Trophoblast cell (in vitro differentiated cells and primary cell): ENCODE measurements around the gene NRF1.

Experiments used
- DNase-seq, 2 donors: peaks; one replicate each; pipeline ENCODE4 v3.0.0-alpha.2; 2016
- H2AFZ ChIP-seq: 2 replicates; pipeline ENCODE4 v1.6.1; 2013; ENCODE audit warnings: low read length, moderate library complexity, mild to moderate bottlenecking; ENCODE audit not compliant: insufficient read depth, poor library complexity
- H2AK5ac ChIP-seq: 2 replicates; pipeline ENCODE4 v1.6.1; 2013; ENCODE audit warnings: mild to moderate bottlenecking, low read length
- H2BK120ac ChIP-seq: 2 replicates; pipeline ENCODE4 v1.6.1; 2013; ENCODE audit warnings: low read length, mild to moderate bottlenecking, moderate library complexity; ENCODE audit not compliant: insufficient read depth, poor library complexity
- H2BK12ac ChIP-seq: 2 replicates; pipeline ENCODE4 v1.6.1; 2013; ENCODE audit warnings: mild to moderate bottlenecking, low read length, moderate library complexity
- H2BK5ac ChIP-seq: 2 replicates; pipeline ENCODE4 v1.6.1; 2013; ENCODE audit warnings: low read length, low read depth, moderate library complexity, mild to moderate bottlenecking; ENCODE audit not compliant: poor library complexity
- H3K14ac ChIP-seq: 2 replicates; pipeline ENCODE4 v1.6.1; 2013; ENCODE audit warnings: mild to moderate bottlenecking, low read length
- H3K18ac ChIP-seq: 2 replicates; pipeline ENCODE4 v1.6.1; 2013; ENCODE audit warnings: mild to moderate bottlenecking, low read length
- H3K23ac ChIP-seq: 2 replicates; pipeline ENCODE4 v1.6.1; 2013; ENCODE audit warnings: low read length
- H3K27ac ChIP-seq: 2 replicates; pipeline ENCODE4 v1.5.1; 2013; ENCODE audit warnings: low read depth, mild to moderate bottlenecking, inconsistent platforms, low read length, moderate library complexity
- H3K27me3 ChIP-seq: 2 replicates; pipeline ENCODE4 v1.6.1; 2013; ENCODE audit warnings: inconsistent platforms, mild to moderate bottlenecking, low read length, moderate library complexity; ENCODE audit not compliant: insufficient read depth
- H3K36me3 ChIP-seq, 2 experiments: 1 replicate in 1 of 2; 2 replicates in 1 of 2; pipeline ENCODE4 v1.6.1; 2013; ENCODE audit warnings: low read length in 2 of 2, mild to moderate bottlenecking in 2 of 2, moderate library complexity in 1 of 2; ENCODE audit not compliant: insufficient read depth in 2 of 2, control insufficient read depth in 1 of 2
- H3K4ac ChIP-seq: 2 replicates; pipeline ENCODE4 v1.6.1; 2013; ENCODE audit warnings: low read depth, mild to moderate bottlenecking, low read length, moderate library complexity
- H3K4me1 ChIP-seq, 2 experiments: 1 replicate in 1 of 2; 2 replicates in 1 of 2; pipeline ENCODE4 v1.6.1; 2013; ENCODE audit warnings: low read length in 2 of 2, mild to moderate bottlenecking in 2 of 2, moderate library complexity in 1 of 2; ENCODE audit not compliant: insufficient read depth in 2 of 2, control insufficient read depth in 1 of 2
- H3K4me2 ChIP-seq: 2 replicates; pipeline ENCODE4 v1.6.1; 2013; ENCODE audit warnings: inconsistent platforms, mild to moderate bottlenecking, low read length, moderate library complexity
- H3K4me3 ChIP-seq: 2 replicates; pipeline ENCODE4 v1.5.1; 2013; ENCODE audit warnings: mild to moderate bottlenecking, low read depth, low read length, inconsistent platforms
- H3K79me1 ChIP-seq: one replicate; pipeline ENCODE4 v1.6.1; 2013; ENCODE audit warnings: low read length
- H3K79me2 ChIP-seq: 2 replicates; pipeline ENCODE4 v1.6.1; 2013; ENCODE audit warnings: low read length, mild to moderate bottlenecking; ENCODE audit not compliant: control insufficient read depth, insufficient read depth, poor library complexity
- H3K9ac ChIP-seq: 2 replicates; pipeline ENCODE4 v1.6.1; 2013; ENCODE audit warnings: mild to moderate bottlenecking, low read length
- H3K9me3 ChIP-seq: 2 replicates; pipeline ENCODE4 v1.6.1; 2013; ENCODE audit warnings: low read depth, mild to moderate bottlenecking, control low read depth, inconsistent platforms, low read length; ENCODE audit not compliant: insufficient read depth
- H4K12ac ChIP-seq: 2 replicates; pipeline ENCODE4 v1.6.1; 2013; ENCODE audit warnings: low read depth, mild to moderate bottlenecking, low read length, moderate library complexity
- H4K8ac ChIP-seq: 2 replicates; pipeline ENCODE4 v1.6.1; 2013; ENCODE audit warnings: low read depth, mild to moderate bottlenecking, low read length, moderate library complexity
- H4K91ac ChIP-seq: one replicate; pipeline ENCODE4 v1.6.1; 2013; ENCODE audit warnings: low read depth, mild to moderate bottlenecking, low read length, moderate library complexity
- WGBS: extraction: QIAGEN DNeasy Blood & Tissue Kit; methylation state at CpG from one replicate; pipeline ENCODE4 v1.1.7; 2013; ENCODE audit warnings: missing lambda C conversion rate; ENCODE audit not compliant: insufficient read length, insufficient coverage; ENCODE audit errors: extremely low coverage; 5-methylcytosine and 5-hydroxymethylcytosine counted together

NRF1 gene

GRCh38 chr7:129777195-129777844 lies 165.8 kb downstream of the NRF1 start:
- H2AFZ ChIP-seq: no peak overlapping the region
- H4K91ac ChIP-seq: no peak overlapping the region
- H4K12ac ChIP-seq: no peak overlapping the region
- WGBS: no CpG with 5 or more reads among the region's 19 CpGs
- no peak overlapping the region for H3K9ac ChIP-seq
- H3K27me3 ChIP-seq: peaks cover 46% of the 10 kb centered on the region
- H3K4me2 ChIP-seq: no peak overlapping the region
- H2BK5ac ChIP-seq: no peak overlapping the region
- H3K14ac ChIP-seq: no peak overlapping the region
- H3K4me3 ChIP-seq: no peak overlapping the region
- H3K79me1 ChIP-seq: peaks cover 9% of the 10 kb centered on the region
- H2BK120ac ChIP-seq: no peak overlapping the region
- no peak overlapping the region for H3K4ac ChIP-seq
- H3K23ac ChIP-seq: no peak overlapping the region
- no peak overlapping the region for H3K18ac ChIP-seq
- DNase-seq: no peak
- H3K36me3 ChIP-seq: no peaks in the 10 kb centered on the region
- H2AK5ac ChIP-seq: no peak overlapping the region
- no peak overlapping the region for H4K8ac ChIP-seq
- no peaks in the 10 kb centered on the region for H3K79me2 ChIP-seq
- peaks cover 11% of the 10 kb centered on the region for H3K9me3 ChIP-seq
- H3K4me1 ChIP-seq: peaks cover 19% of the 10 kb centered on the region in 2 experiments
- no peak overlapping the region for H3K27ac ChIP-seq
- no peak overlapping the region for H2BK12ac ChIP-seq

- Histone ChIP-seq H3K14ac (no peak overlapping the region), H3K18ac (no peak overlapping the region), H2AFZ (no peak overlapping the region), H3K23ac (no peak overlapping the region), H3K27me3 (peaks cover 54% of the 10 kb centered on the region), H2BK12ac (no peak overlapping the region), H3K36me3 (no peaks in the 10 kb centered on the region), H3K4me2 (peak overlapping the region; percentile 62), H2AK5ac (no peak overlapping the region), H3K4ac (no peak overlapping the region), H3K27ac (no peak overlapping the region), H3K9me3 (peaks cover 15% of the 10 kb centered on the region), H3K79me2 (no peaks in the 10 kb centered on the region), H4K12ac (no peak overlapping the region), H3K79me1 (peaks cover 9% of the 10 kb centered on the region), H4K91ac (no peak overlapping the region), H3K4me3 (peak overlapping the region; percentile 63), H3K4me1 (peaks cover 15 to 19% of the 10 kb centered on the region in 2 experiments), H2BK5ac (no peak overlapping the region), H4K8ac (no peak overlapping the region), H2BK120ac (no peak overlapping the region), H3K9ac (no peak overlapping the region)
- no CpG with 5 or more reads among the region's 45 CpGs for WGBS
- no peak for DNase-seq
Measured at GRCh38 chr7:129777993-129778769, 166.7 kb downstream of the NRF1 start.

- Histone ChIP-seq H3K79me2 (no peaks in the 10 kb centered on the region), H3K9ac (peak overlapping the region; percentile 15), H2BK12ac (no peak overlapping the region), H3K27ac (no peak overlapping the region), H3K4me3 (peak overlapping the region; percentile 63), H2AFZ (peak overlapping the region; percentile 40), H3K4ac (no peak overlapping the region), H3K27me3 (peaks cover 61% of the 10 kb centered on the region), H4K8ac (no peak overlapping the region), H2BK5ac (no peak overlapping the region), H2BK120ac (no peak overlapping the region), H3K4me2 (peak overlapping the region; percentile 62), H4K12ac (peak overlapping the region; percentile 66), H3K9me3 (peaks cover 16% of the 10 kb centered on the region), H4K91ac (no peak overlapping the region), H3K4me1 (peaks cover 15 to 19% of the 10 kb centered on the region in 2 experiments), H3K79me1 (peaks cover 9% of the 10 kb centered on the region), H2AK5ac (no peak overlapping the region), H3K18ac (no peak overlapping the region), H3K14ac (peak overlapping the region; percentile 32), H3K23ac (no peak overlapping the region), H3K36me3 (no peaks in the 10 kb centered on the region)
- DNase-seq: peak; percentile 23 to 65
- no CpG with 5 or more reads among the region's 84 CpGs for WGBS
Measured at GRCh38 chr7:129778770-129779601, 167.5 kb downstream of the NRF1 start.

- H2BK5ac ChIP-seq: no peak overlapping the region
- H2BK12ac ChIP-seq: no peak overlapping the region
- peaks cover 68% of the 10 kb centered on the region for H3K27me3 ChIP-seq
- no peaks in the 10 kb centered on the region for H3K79me2 ChIP-seq
- peak overlapping the region; percentile 40 for H2AFZ ChIP-seq
- H3K79me1 ChIP-seq: peaks cover 9% of the 10 kb centered on the region
- H3K9me3 ChIP-seq: peaks cover 17% of the 10 kb centered on the region
- H3K23ac ChIP-seq: no peak overlapping the region
- H3K4me2 ChIP-seq: peak overlapping the region; percentile 62
- H4K8ac ChIP-seq: no peak overlapping the region
- no peak overlapping the region for H4K12ac ChIP-seq
- H3K18ac ChIP-seq: no peak overlapping the region
- H3K14ac ChIP-seq: no peak overlapping the region
- H3K9ac ChIP-seq: no peak overlapping the region
- DNase-seq: peak; percentile 65 to 73
- peaks cover 15 to 16% of the 10 kb centered on the region in 2 experiments for H3K4me1 ChIP-seq
- peak overlapping the region; percentile 63 for H3K4me3 ChIP-seq
- no peak overlapping the region for H3K27ac ChIP-seq
- H4K91ac ChIP-seq: no peak overlapping the region
- no peak overlapping the region for H2BK120ac ChIP-seq
- no peak overlapping the region for H2AK5ac ChIP-seq
- no peaks in the 10 kb centered on the region for H3K36me3 ChIP-seq
- H3K4ac ChIP-seq: no peak overlapping the region
- no CpG with 5 or more reads among the region's 76 CpGs for WGBS
Measured at GRCh38 chr7:129779602-129780256, 168.2 kb downstream of the NRF1 start.
